Tibial nerve (tissue), 4 donors: ENCODE measurements around the gene PON3.

Experiments
- CTCF ChIP-seq, 5 experiments: fragments of 200-600 bp in 3 of 5; fragments of 450-650 bp in 2 of 5; sonication (generic) in 3 of 5; IDR thresholded peaks; one replicate each; pipeline ENCODE4 v1.5.1; 2016 to 2019; ENCODE audit warnings: antibody characterized with exemption in 5 of 5, mild to moderate bottlenecking in 3 of 5, moderate library complexity in 2 of 5
- EP300 ChIP-seq, 2 donors: sonication (generic); formaldehyde crosslinking; IDR thresholded peaks; one replicate each; pipeline ENCODE4 v1.6.1; 2017; ENCODE audit warnings: antibody characterized with exemption in 2 of 2, mild to moderate bottlenecking in 1 of 2

GRCh38 chr7:95444796-95445195 is 48.6 kb upstream of the PON3 start:
- TF ChIP-seq EP300 (IDR thresholded peaks at IDR 0.05) (no peak), CTCF (IDR thresholded peaks at IDR 0.05) (no peak)
